Activated CD8-positive, alpha-beta T cell treated with anti-CD3 and anti-CD28 coated beads for 36 hours (primary cell): ENCODE results near the gene GLP1R. TPM values are rescaled to one million over a fixed set of nuclear protein-coding genes. Genes with fewer than 3 reads are reported as not detected.

Experiments
- ATAC-seq: fragments of 200-7000 bp; cut with Tn5 transposase; one replicate; pipeline ENCODE4 v1.10.0; 2021; ENCODE audit warnings: mild to moderate bottlenecking, moderate library complexity
- CTCF ChIA-PET: fragments of 350-600 bp; sonication (Branson Sonifier 250); formaldehyde crosslinking; loops from one replicate; lab custom pipeline; 2021; ENCODE audit warnings: antibody characterized with exemption; lab: Charles Lee
- POLR2A ChIA-PET: fragments of 350-600 bp; sonication (Branson Sonifier 250); formaldehyde crosslinking; loops from one replicate; lab custom pipeline; 2021; ENCODE audit warnings: antibody characterized with exemption; lab: Charles Lee
- DNase-seq: peaks from one replicate; pipeline ENCODE4 v3.0.0-alpha.2; 2020
- H3K27ac Mint-ChIP-seq: one replicate; pipeline ENCODE4 v1.8.0; 2021; ENCODE audit warnings: mild to moderate bottlenecking, mixed read lengths
- H3K27me3 Mint-ChIP-seq: one replicate; pipeline ENCODE4 v1.8.0; 2021; ENCODE audit warnings: mixed read lengths
- H3K36me3 Mint-ChIP-seq: one replicate; pipeline ENCODE4 v1.8.0; 2021; ENCODE audit warnings: low read depth, mixed read lengths
- H3K4me1 Mint-ChIP-seq: one replicate; pipeline ENCODE4 v1.8.0; 2021; ENCODE audit warnings: low read depth, mixed read lengths
- H3K4me3 Mint-ChIP-seq: one replicate; pipeline ENCODE4 v1.8.0; 2021; ENCODE audit warnings: mild to moderate bottlenecking, moderate library complexity, mixed read lengths
- H3K9me3 Mint-ChIP-seq: one replicate; pipeline ENCODE4 v1.8.0; 2021; ENCODE audit warnings: mixed read lengths
- intact Hi-C: fragments of 100-400 bp; cut with micrococcal nuclease; formaldehyde crosslinking; loops from one replicate; pipeline ENCODE4 v1.10.0; 2022
- total RNA-seq, 2 experiments: library from RNA; stranded (reverse); gene quantifications; one replicate each; pipeline ENCODE4 v1.2.3, GENCODE V29; 2021
- TF ChIP-seq, protein P1 (sequence below): fragments of 200-600 bp; IDR thresholded peaks from one replicate; pipeline ENCODE4 v1.8.0; 2022; ENCODE audit warnings: antibody characterized with exemption, mild to moderate bottlenecking

Gene GLP1R
- total RNA-seq, 2 experiments from 2014 or later = 0.81 to 1.1 TPM

DNA sequence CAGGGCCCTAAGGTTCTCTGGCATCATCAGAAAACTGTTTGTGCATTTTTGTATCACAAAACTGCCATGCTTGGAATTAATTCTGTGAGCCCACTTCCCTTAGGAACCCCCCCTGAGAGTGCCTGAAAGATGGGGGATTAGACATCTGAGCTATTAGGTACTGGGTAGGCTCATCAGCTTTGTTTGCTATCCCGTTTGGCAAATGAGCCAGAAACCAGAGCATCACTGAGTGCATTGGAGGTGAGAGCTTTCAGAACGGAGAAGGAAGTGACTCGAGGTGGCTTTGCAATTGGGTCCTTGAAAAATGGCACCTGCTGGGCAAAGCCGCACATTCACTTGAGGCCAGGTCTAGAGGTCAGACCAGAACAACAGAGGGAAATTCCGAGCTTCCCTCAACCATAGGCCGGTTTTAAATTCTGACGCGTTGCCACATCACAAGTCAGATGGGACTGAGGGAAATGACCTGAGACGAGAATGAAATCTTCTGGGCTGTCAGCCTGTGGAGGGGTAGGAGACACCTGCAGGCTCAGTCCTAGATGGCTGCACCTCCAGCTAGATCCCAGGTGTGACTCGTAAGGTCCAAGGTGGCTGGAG, 8.4 kb upstream of the GLP1R start:
- intact Hi-C loops = no loop called here
- ChIA-PET POLR2A (no interaction called here), CTCF (interaction anchor here (1.3 to 2.5 kb wide), 3 partner anchors 11 to 270 kb away, joined by 4 to 10 read pairs (median 5); no protein-coding TSS in a partner anchor)
- H3K27ac Mint-ChIP-seq = no peak overlapping the region
- ATAC-seq = no peak
- H3K36me3 Mint-ChIP-seq = no peaks in the 10 kb centered on the region
- no peak overlapping the region for H3K4me3 Mint-ChIP-seq
- H3K9me3 Mint-ChIP-seq = no peaks in the 10 kb centered on the region
- H3K27me3 Mint-ChIP-seq = peaks cover 44% of the 10 kb centered on the region
- DNase-seq = no peak
- peaks cover 10% of the 10 kb centered on the region for H3K4me1 Mint-ChIP-seq
- TF ChIP-seq, protein P1, sequence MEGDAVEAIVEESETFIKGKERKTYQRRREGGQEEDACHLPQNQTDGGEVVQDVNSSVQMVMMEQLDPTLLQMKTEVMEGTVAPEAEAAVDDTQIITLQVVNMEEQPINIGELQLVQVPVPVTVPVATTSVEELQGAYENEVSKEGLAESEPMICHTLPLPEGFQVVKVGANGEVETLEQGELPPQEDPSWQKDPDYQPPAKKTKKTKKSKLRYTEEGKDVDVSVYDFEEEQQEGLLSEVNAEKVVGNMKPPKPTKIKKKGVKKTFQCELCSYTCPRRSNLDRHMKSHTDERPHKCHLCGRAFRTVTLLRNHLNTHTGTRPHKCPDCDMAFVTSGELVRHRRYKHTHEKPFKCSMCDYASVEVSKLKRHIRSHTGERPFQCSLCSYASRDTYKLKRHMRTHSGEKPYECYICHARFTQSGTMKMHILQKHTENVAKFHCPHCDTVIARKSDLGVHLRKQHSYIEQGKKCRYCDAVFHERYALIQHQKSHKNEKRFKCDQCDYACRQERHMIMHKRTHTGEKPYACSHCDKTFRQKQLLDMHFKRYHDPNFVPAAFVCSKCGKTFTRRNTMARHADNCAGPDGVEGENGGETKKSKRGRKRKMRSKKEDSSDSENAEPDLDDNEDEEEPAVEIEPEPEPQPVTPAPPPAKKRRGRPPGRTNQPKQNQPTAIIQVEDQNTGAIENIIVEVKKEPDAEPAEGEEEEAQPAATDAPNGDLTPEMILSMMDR = no peak

DNA sequence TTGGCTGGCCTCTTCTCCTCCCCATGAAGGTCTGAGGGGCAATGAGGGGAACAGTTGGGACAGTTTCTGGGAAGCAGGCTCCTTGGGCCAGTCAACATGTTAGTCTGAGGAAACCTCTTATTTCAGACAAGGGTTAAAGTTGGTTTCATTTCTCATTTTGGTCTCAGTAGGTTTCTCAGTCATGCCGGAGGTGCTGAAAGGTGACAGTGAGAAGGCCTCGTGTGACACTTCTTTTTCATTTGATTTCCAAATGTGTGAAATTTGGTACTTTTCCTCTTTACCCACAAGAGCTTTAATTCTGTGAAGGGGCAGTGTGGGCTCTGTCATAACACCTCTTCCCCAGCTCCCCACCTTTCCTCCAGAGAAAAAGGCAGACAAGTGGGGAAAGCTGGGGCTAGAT, 7.5 kb upstream of the GLP1R start:
- DNase-seq (no peak), ATAC-seq (no peak)
- ChIA-PET POLR2A (no interaction called here), CTCF (interaction anchor here (0.8 to 2.5 kb wide), 3 partner anchors 15 to 269 kb away, joined by 3 to 5 read pairs (median 4); no protein-coding TSS in a partner anchor)
- Mint-ChIP-seq H3K4me1 (peaks cover 10% of the 10 kb centered on the region), H3K9me3 (no peaks in the 10 kb centered on the region), H3K27ac (no peak overlapping the region), H3K27me3 (peaks cover 39% of the 10 kb centered on the region), H3K36me3 (no peaks in the 10 kb centered on the region), H3K4me3 (no peak overlapping the region)
- intact Hi-C loops = no loop called here
- TF ChIP-seq, protein P1 = no peak

DNA sequence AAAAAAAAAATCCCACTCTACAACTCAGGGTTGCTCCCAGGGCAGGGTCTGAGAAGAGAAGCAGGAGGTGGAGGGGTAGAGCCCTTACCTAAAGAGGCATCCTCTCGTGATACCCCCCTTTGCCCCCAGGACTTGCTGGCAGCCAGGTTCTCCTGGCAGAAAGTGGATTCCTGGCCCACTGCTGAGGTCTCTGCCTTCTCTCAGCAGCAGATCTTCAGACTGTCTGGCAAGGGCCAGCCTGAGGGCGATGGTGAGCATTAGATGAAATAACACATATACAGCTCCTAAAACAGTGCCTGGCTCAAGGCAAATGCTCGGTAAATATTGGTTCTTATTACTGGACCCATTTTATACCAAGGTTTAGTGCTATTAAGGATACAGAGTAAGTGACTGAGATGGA, 4.8 kb upstream of the GLP1R start:
- ChIA-PET POLR2A (no interaction called here), CTCF (interaction anchor here (1.2 to 1.9 kb wide), 3 partner anchors 14 to 171 kb away, joined by 3 to 6 read pairs (median 4); no protein-coding TSS in a partner anchor)
- Mint-ChIP-seq H3K9me3 (no peaks in the 10 kb centered on the region), H3K36me3 (no peaks in the 10 kb centered on the region), H3K4me1 (peaks cover 5% of the 10 kb centered on the region), H3K27ac (no peak overlapping the region), H3K4me3 (no peak overlapping the region), H3K27me3 (peaks cover 32% of the 10 kb centered on the region)
- TF ChIP-seq, protein P1 = no peak
- DNase-seq (no peak), ATAC-seq (no peak)
- intact Hi-C loops = no loop called here

DNA sequence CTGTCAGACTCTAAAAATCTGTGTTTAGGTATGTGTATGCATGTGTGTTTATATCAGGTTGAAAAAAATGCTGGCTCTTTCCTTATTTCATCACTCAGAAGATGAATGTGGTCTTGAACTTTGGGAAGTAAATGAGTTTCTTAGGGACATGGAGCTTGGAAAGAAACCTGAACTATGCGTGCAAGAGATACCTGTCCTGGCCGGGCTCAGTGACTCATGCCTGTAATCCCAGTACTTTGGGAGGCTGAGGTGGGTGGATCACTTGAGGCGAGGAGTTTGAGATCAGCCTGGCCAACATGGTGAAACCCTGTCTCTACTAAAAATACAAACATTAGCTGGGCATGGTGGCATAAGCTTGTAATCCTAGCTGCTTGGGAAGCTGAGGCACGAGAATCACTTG, 4.4 kb upstream of the GLP1R start:
- H3K27ac Mint-ChIP-seq = no peak overlapping the region
- TF ChIP-seq, protein P1 = no peak
- no peaks in the 10 kb centered on the region for H3K9me3 Mint-ChIP-seq
- no peaks in the 10 kb centered on the region for H3K36me3 Mint-ChIP-seq
- intact Hi-C loops = no loop called here
- ChIA-PET POLR2A (no interaction called here), CTCF (interaction anchor here (1.2 to 1.9 kb wide), 3 partner anchors 15 to 172 kb away, joined by 3 to 6 read pairs (median 4); no protein-coding TSS in a partner anchor)
- peaks cover 7% of the 10 kb centered on the region for H3K4me1 Mint-ChIP-seq
- H3K4me3 Mint-ChIP-seq = no peak overlapping the region
- no peak for ATAC-seq
- DNase-seq = no peak
- peaks cover 32% of the 10 kb centered on the region for H3K27me3 Mint-ChIP-seq
